Measurements from ENCODE around the gene WDR70.

WDR70 gene

GRCh38 chr5:37721447-37721871, 342.3 kb downstream of the WDR70 start:
- DNase-seq (ENCODE audit: low spot score): peak; percentile 21
- no peak for FAIRE-seq

- DNase-seq (ENCODE audit: low spot score): peak; percentile 100
- peak; percentile 100 for FAIRE-seq
Observed at GRCh38 chr5:37722236-37723161, 343.4 kb downstream of the WDR70 start.

- DNase-seq (ENCODE audit: low spot score) (peak; percentile 85), FAIRE-seq (no peak)
Observed at GRCh38 chr5:37723162-37723961, 344.2 kb downstream of the WDR70 start.

GRCh38 chr5:37724395-37725125, 345.4 kb downstream of the WDR70 start:
- FAIRE-seq (no peak), DNase-seq (ENCODE audit: low spot score) (peak; percentile 48)

- FAIRE-seq (no peak), DNase-seq (ENCODE audit: low spot score) (no peak)
Observed at GRCh38 chr5:37725185-37725584, 346.1 kb downstream of the WDR70 start.

- DNase-seq (ENCODE audit: low spot score): no peak
- no peak for FAIRE-seq
Observed at GRCh38 chr5:37727238-37727637, 348.1 kb downstream of the WDR70 start.

- peak; percentile 74 for DNase-seq (ENCODE audit: low spot score)
- FAIRE-seq: no peak
Observed at GRCh38 chr5:37730896-37731455, 351.9 kb downstream of the WDR70 start.

GRCh38 chr5:37734114-37734513, 355.0 kb downstream of the WDR70 start:
- no peak for FAIRE-seq
- DNase-seq (ENCODE audit: low spot score): no peak

GRCh38 chr5:37735649-37736347, 356.7 kb downstream of the WDR70 start:
- DNase-seq (ENCODE audit: low spot score) (peak; percentile 69), FAIRE-seq (peak; percentile 80)

- FAIRE-seq (no peak), DNase-seq (ENCODE audit: low spot score) (no peak)
Observed at GRCh38 chr5:37736397-37736796, 357.3 kb downstream of the WDR70 start.

- DNase-seq (ENCODE audit: low spot score): no peak
- FAIRE-seq: no peak
Observed at GRCh38 chr5:37737326-37738056, 358.4 kb downstream of the WDR70 start.

- peak; percentile 93 for FAIRE-seq
Observed at GRCh38 chr5:37738057-37738691, 359.1 kb downstream of the WDR70 start.

GRCh38 chr5:37738865-37739488, 359.9 kb downstream of the WDR70 start:
- DNase-seq (ENCODE audit: low spot score) (no peak), FAIRE-seq (no peak)

More at GRCh38 chr5:37738057-37738691, 359.1 kb downstream of the WDR70 start:
- DNase-seq (ENCODE audit: low spot score): peak; percentile 91

- DNase-seq (ENCODE audit: low spot score) (no peak), FAIRE-seq (no peak)
Observed at GRCh38 chr5:37739817-37740261, 360.7 kb downstream of the WDR70 start.

GRCh38 chr5:37740331-37741066, 361.4 kb downstream of the WDR70 start:
- FAIRE-seq (no peak), DNase-seq (ENCODE audit: low spot score) (no peak)

- no peak for DNase-seq (ENCODE audit: low spot score)
- FAIRE-seq: no peak
Observed at GRCh38 chr5:37742111-37742510, 363.0 kb downstream of the WDR70 start.

GRCh38 chr5:37751227-37751626, 372.1 kb downstream of the WDR70 start:
- FAIRE-seq: peak; percentile 81

GRCh38 chr5:37754976-37755375, 375.9 kb downstream of the WDR70 start:
- no peak for FAIRE-seq
- no peak for DNase-seq (ENCODE audit: low spot score)

More at GRCh38 chr5:37751227-37751626, 372.1 kb downstream of the WDR70 start:
- DNase-seq (ENCODE audit: low spot score): peak; percentile 49
